ENCODE measurements around the gene RORC. TPM values are rescaled to one million over a fixed set of nuclear protein-coding genes. Genes with fewer than 3 reads are reported as not detected.

The RORC gene
- total RNA-seq, 1 experiment from 2014 or later: 1.3 TPM

DNA sequence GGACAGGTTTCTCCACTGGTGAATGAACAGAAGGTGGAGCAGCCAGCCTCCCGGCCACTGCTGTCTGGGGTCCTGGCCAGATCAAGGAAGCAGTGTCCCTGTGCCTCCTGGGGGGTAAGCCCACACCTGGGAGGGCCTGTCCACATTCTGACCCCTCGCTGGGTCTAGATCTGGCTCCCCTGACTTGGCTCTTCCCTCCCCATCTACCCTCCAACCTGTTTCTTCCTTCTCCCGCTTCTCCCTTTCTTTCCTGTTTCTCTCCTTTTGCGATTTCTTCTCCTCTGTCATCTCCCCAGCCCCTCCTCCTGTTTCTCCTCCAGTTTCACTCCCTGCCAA is 378 bp downstream of the RORC start (continued):
- TF ChIP-seq, protein P1, sequence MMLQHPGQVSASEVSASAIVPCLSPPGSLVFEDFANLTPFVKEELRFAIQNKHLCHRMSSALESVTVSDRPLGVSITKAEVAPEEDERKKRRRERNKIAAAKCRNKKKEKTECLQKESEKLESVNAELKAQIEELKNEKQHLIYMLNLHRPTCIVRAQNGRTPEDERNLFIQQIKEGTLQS (IDR thresholded peaks at IDR 0.05): no peak

DNA sequence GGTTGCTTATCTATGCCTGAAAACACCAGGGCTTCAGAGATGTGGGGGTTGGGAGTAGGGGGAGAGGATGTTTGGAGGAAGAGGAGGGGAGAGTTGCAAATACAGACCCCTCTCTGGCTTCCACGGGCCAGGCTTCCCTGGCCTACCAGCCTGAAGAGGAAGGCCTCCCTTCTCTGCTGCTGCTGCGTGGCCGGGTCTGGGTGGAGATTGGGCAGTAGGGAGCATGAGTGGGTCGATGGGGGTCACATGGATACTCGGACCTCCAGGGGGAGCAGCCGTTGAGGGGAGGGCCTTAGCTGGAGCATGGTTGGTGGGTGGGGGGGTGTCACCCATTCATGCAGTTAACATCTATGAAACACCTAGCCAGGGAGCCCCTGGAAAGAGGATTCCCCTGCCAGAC is 1.5 kb downstream of the RORC start:
- no TSS peak for BruUV-seq (replicated peaks)
- no peak overlapping the region; the same call in 1 of the 2 replicates for H3K27ac ChIP-seq (ENCODE audit: low read depth, low read length)
- no peaks in the 10 kb centered on the region for H4K20me1 ChIP-seq (ENCODE audit: insufficient read depth)
- ChIA-PET POLR2A (interaction anchor here (0.9 to 1.3 kb wide), 2 partner anchors 10 to 529 kb away, joined by 3 to 4 read pairs; no protein-coding TSS in a partner anchor), CTCF (interaction anchor here (0.6 to 1.6 kb wide), 4 partner anchors 9 to 431 kb away, joined by 3 to 5 read pairs (median 4); partner anchors contain the start of gene PSMB4), RAD21 (ENCODE audit: low non-redundant PET in 1 of 2, low total read pairs in 2 of 2, uncharacterized antibody in 2 of 2, unreplicated experiment in 2 of 2) (interaction anchor here in 1 of 2 experiments (0.7 kb wide), 1 partner anchor 58 kb away, joined by 3 read pairs; no protein-coding TSS in a partner anchor)
- no peak overlapping the region for H3K4me3 ChIP-seq (replicated peaks in 1 of 2; ENCODE audit: low read depth in 1 of 2, low read length in 2 of 2)
- no peaks in the 10 kb centered on the region for H3K36me3 ChIP-seq (ENCODE audit: control insufficient read depth in 1 of 2, insufficient read depth in 2 of 2, low read length in 2 of 2)
- H3K9me2 ChIP-seq (ENCODE audit: insufficient read depth): no peaks in the 10 kb centered on the region
- H3K9ac ChIP-seq (ENCODE audit: low read length): no peak overlapping the region
- peaks cover 23 to 49% of the 10 kb centered on the region in 2 experiments for H3K4me1 ChIP-seq (ENCODE audit: control insufficient read depth in 1 of 2, insufficient read depth in 2 of 2, low read length in 2 of 2)
- DNase-seq (ENCODE audit: low read depth, low spot score) (no peak), ATAC-seq (no peak)
- no peak overlapping the region for H2AFZ ChIP-seq (ENCODE audit: low read depth, low read length, poor library complexity, severe bottlenecking)
- TF ChIP-seq YY1 (IDR thresholded peaks at IDR 0.05; ENCODE audit: extremely low read depth, insufficient replicate concordance, low read depth, low read length): no peak
- no peak for TF ChIP-seq SIN3A (IDR thresholded peaks at IDR 0.05; ENCODE audit: low read depth)
- H3K4me2 ChIP-seq (ENCODE audit: low read length): peak overlapping the region; percentile 67
- intact Hi-C loops (cut with micrococcal nuclease): no loop called here
- no peaks in the 10 kb centered on the region for H3K27me3 ChIP-seq (ENCODE audit: insufficient read depth, low read length)
- H3K9me3 ChIP-seq (ENCODE audit: control insufficient read depth in 1 of 2, insufficient read depth in 1 of 2, low read depth in 1 of 2, low read length in 2 of 2): no peaks in the 10 kb centered on the region
- no peaks in the 10 kb centered on the region for H3K79me2 ChIP-seq (ENCODE audit: insufficient read depth, low read length)

DNA sequence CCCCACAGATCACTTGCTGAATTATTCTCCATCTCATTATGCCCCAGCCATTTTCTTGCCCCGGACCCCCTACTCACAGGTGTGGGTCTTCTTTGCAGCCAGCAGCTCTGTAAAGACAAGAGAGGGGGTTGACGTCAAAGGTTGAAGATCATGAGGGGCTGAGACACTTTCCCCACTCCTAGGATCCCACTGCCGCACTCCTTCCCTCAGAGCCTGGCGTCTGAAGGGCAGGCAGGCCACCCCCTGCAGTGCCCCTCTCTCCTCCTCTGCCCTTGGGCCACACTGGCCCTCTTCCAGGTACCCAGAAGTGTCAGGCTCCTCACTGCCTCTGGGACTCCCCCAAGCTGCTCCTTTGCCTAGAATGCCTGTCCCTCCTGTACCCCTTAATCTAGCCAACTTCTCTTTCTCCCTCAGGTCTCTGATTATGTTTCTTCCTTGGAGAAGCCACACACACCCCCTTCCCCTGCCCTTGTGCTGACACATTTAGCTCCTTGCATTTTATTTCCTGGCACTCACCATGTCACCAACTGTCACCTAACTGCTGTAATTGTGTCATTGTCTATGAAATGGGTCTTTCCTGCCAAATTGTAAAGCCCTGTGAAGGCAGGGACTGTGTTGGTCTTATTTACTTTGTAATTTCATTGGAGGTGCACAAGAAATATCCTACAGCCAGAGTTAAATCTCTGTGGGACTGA is 2.1 kb downstream of the RORC start:
- Histone ChIP-seq H2AFZ (ENCODE audit: low read depth, low read length, poor library complexity, severe bottlenecking) (no peak overlapping the region), H3K79me2 (ENCODE audit: insufficient read depth, low read length) (no peaks in the 10 kb centered on the region), H3K9me3 (ENCODE audit: control insufficient read depth in 1 of 2, insufficient read depth in 1 of 2, low read depth in 1 of 2, low read length in 2 of 2) (no peaks in the 10 kb centered on the region), H3K4me2 (ENCODE audit: low read length) (no peak overlapping the region), H3K9ac (ENCODE audit: low read length) (no peak overlapping the region), H3K27ac (ENCODE audit: low read depth, low read length) (no peak overlapping the region), H3K4me3 (replicated peaks in 1 of 2; ENCODE audit: low read depth in 1 of 2, low read length in 2 of 2) (no peak overlapping the region), H3K27me3 (ENCODE audit: insufficient read depth, low read length) (no peaks in the 10 kb centered on the region), H4K20me1 (ENCODE audit: insufficient read depth) (no peaks in the 10 kb centered on the region), H3K9me2 (ENCODE audit: insufficient read depth) (no peaks in the 10 kb centered on the region), H3K4me1 (ENCODE audit: control insufficient read depth in 1 of 2, insufficient read depth in 2 of 2, low read length in 2 of 2) (peaks cover 23 to 49% of the 10 kb centered on the region in 2 experiments), H3K36me3 (ENCODE audit: control insufficient read depth in 1 of 2, insufficient read depth in 2 of 2, low read length in 2 of 2) (no peaks in the 10 kb centered on the region)
- ATAC-seq: no peak
- ChIA-PET CTCF (no interaction called here), RAD21 (ENCODE audit: low non-redundant PET in 1 of 2, low total read pairs in 2 of 2, uncharacterized antibody in 2 of 2, unreplicated experiment in 2 of 2) (no interaction called here), POLR2A (interaction anchor here (0.9 to 1.3 kb wide), 2 partner anchors 9 to 529 kb away, joined by 3 to 4 read pairs; no protein-coding TSS in a partner anchor)
- intact Hi-C loops (cut with micrococcal nuclease): no loop called here
- BruUV-seq (replicated peaks): no TSS peak
- no peak for DNase-seq (ENCODE audit: low read depth, low spot score)
- TF ChIP-seq JUND (IDR thresholded peaks at IDR 0.05): no peak
- TF ChIP-seq POLR2A (IDR thresholded peaks at IDR 0.05; ENCODE audit: borderline replicate concordance, extremely low read depth, insufficient read depth, insufficient read length): no peak
- no peak for TF ChIP-seq SP1 (IDR thresholded peaks at IDR 0.05; ENCODE audit: low read depth)
- TF ChIP-seq POLR2AphosphoS5 (IDR thresholded peaks at IDR 0.05; ENCODE audit: low read depth, low read length): no peak
- TF ChIP-seq, protein P1 (IDR thresholded peaks at IDR 0.05): no peak
- no peak for TF ChIP-seq SRF (IDR thresholded peaks at IDR 0.05; ENCODE audit: low read depth)
- TF ChIP-seq YY1 (IDR thresholded peaks at IDR 0.05; ENCODE audit: extremely low read depth, insufficient replicate concordance, low read depth, low read length): no peak
- TF ChIP-seq RAD21 (IDR thresholded peaks at IDR 0.05; ENCODE audit: low read depth): no peak
- TF ChIP-seq EGR1 (IDR thresholded peaks at IDR 0.05; ENCODE audit: low read depth): no peak
- TF ChIP-seq CEBPB (IDR thresholded peaks at IDR 0.05; ENCODE audit: low read depth): no peak
- no peak for TF ChIP-seq ZFX (IDR thresholded peaks at IDR 0.05)
- TF ChIP-seq, protein P2, sequence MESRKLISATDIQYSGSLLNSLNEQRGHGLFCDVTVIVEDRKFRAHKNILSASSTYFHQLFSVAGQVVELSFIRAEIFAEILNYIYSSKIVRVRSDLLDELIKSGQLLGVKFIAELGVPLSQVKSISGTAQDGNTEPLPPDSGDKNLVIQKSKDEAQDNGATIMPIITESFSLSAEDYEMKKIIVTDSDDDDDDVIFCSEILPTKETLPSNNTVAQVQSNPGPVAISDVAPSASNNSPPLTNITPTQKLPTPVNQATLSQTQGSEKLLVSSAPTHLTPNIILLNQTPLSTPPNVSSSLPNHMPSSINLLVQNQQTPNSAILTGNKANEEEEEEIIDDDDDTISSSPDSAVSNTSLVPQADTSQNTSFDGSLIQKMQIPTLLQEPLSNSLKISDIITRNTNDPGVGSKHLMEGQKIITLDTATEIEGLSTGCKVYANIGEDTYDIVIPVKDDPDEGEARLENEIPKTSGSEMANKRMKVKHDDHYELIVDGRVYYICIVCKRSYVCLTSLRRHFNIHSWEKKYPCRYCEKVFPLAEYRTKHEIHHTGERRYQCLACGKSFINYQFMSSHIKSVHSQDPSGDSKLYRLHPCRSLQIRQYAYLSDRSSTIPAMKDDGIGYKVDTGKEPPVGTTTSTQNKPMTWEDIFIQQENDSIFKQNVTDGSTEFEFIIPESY (IDR thresholded peaks at IDR 0.05; ENCODE audit: extremely low read depth, insufficient replicate concordance, low read length): no peak
- no peak for TF ChIP-seq ZNF274 (IDR thresholded peaks at IDR 0.05; ENCODE audit: low read depth, low read length)
- no peak for TF ChIP-seq ELF1 (IDR thresholded peaks at IDR 0.05; ENCODE audit: borderline replicate concordance, low read depth)
